Measurements from ENCODE around the gene OR6M1.

GRCh38 chr11:123797114-123797513 lies 9.0 kb downstream of the OR6M1 start:
- TF ChIP-seq YY1 (IDR thresholded peaks at IDR 0.05; ENCODE audit: insufficient read depth, insufficient read length) (no peak), SUZ12 (IDR thresholded peaks at IDR 0.05; ENCODE audit: extremely low read depth, insufficient read depth, insufficient read length) (no peak)

All from NT2/D1 (cell line).